SK-N-MC (cell line): Measurements from ENCODE around the gene FASTK.

Experiments
- EZH2 ChIP-seq: fragments of 200-600 bp; sonication (generic); IDR thresholded peaks from one replicate; pipeline ENCODE4 v1.6.1; 2017; ENCODE audit warnings: antibody characterized with exemption
- POLR2AphosphoS5 ChIP-seq: IDR thresholded peaks from 2 replicates; pipeline ENCODE4 v1.6.1; 2012; ENCODE audit warnings: mild to moderate bottlenecking, low read depth, low read length, borderline replicate concordance

- TF ChIP-seq EZH2: no peak
- no peak for TF ChIP-seq POLR2AphosphoS5
These were observed 14.2 kb downstream of the FASTK start for GRCh38 chr7:151066273-151066974.
